ENCODE data around the gene KCNIP4. TPM values are rescaled to one million over a fixed set of nuclear protein-coding genes. Genes with fewer than 3 reads are reported as not detected.

KCNIP4 gene
- total and polyA plus RNA-seq, 2 of the 8 experiments (the other 6 are each of a cell fraction or from before 2014, with no cell fraction given): 0.06 TPM; not detected in 1

- TF ChIP-seq USF2 (IDR thresholded peaks at IDR 0.05; ENCODE audit: low read length) (no peak), PHF8 (conservative IDR thresholded peaks at IDR 0.05; ENCODE audit: low read depth, low read length) (no peak), HDAC6 (IDR thresholded peaks at IDR 0.05; ENCODE audit: low read depth, low read length) (no peak)
These were observed 323.1 kb downstream of the KCNIP4 start (continued) for GRCh38 chr4:21625447-21625846.

Data from H1 (cell line).